HepG2 (cell line): ENCODE measurements around the gene ZNF181. TPM values are rescaled to one million over a fixed set of nuclear protein-coding genes. Genes with fewer than 3 reads are reported as not detected.
A peak's percentile ranks its signal among the peaks of the same experiment; 100 is the strongest.

Experiments
- DBP ChIP-seq: sonication (generic); formaldehyde crosslinking; IDR thresholded peaks from 2 replicates; pipeline ENCODE4 v1.4.0; 2020; ENCODE audit warnings: missing genetic modification reagents; ENCODE audit errors: not compliant biosample characterization
- DNMT1 ChIP-seq: sonication (generic); formaldehyde crosslinking; IDR thresholded peaks from 2 replicates; pipeline ENCODE4 v1.5.1; 2020; ENCODE audit warnings: mild to moderate bottlenecking, missing genetic modification reagents
- FOXA1 ChIP-seq, 2 experiments: fragments of 450-650 bp in 1 of 2; sonication (generic) in 1 of 2; formaldehyde crosslinking in 1 of 2; IDR thresholded peaks; 2 replicates each; pipeline versions ENCODE4 v1.4.0 to v1.6.1; 2016 to 2020; ENCODE audit warnings: missing genetic modification reagents in 1 of 2
- HHEX ChIP-seq: IDR thresholded peaks from 2 replicates; pipeline ENCODE4 v1.6.1; 2016; ENCODE audit warnings: control low read depth
- HNF1B ChIP-seq: sonication (generic); formaldehyde crosslinking; IDR thresholded peaks from 2 replicates; pipeline ENCODE4 v1.5.1; 2020; ENCODE audit warnings: mild to moderate bottlenecking, moderate library complexity, missing genetic modification reagents
- ISL2 ChIP-seq: sonication (generic); formaldehyde crosslinking; IDR thresholded peaks from 2 replicates; pipeline ENCODE4 v1.5.0; 2020; ENCODE audit warnings: missing genetic modification reagents
- NFE2L2 ChIP-seq: fragments of 150-350 bp; IDR thresholded peaks from 2 replicates; pipeline ENCODE4 v1.6.1; 2014; ENCODE audit warnings: low read length
- RAD21 ChIP-seq: fragments of 450-650 bp; formaldehyde crosslinking; IDR thresholded peaks from 2 replicates; pipeline ENCODE4 v1.5.0; 2020; ENCODE audit warnings: mild to moderate bottlenecking
- REST ChIP-seq, 2 experiments: IDR thresholded peaks; 2 replicates each; pipeline ENCODE4 v1.6.1; 2011 to 2012; ENCODE audit warnings: low read length in 2 of 2, borderline replicate concordance in 1 of 2, low read depth in 1 of 2, mild to moderate bottlenecking in 1 of 2, moderate library complexity in 1 of 2
- SALL2 ChIP-seq: sonication (generic); formaldehyde crosslinking; IDR thresholded peaks from 2 replicates; pipeline ENCODE4 v1.8.1; 2023; ENCODE audit warnings: mild to moderate bottlenecking, missing genetic modification reagents, inconsistent platforms
- ZNF7 ChIP-seq: IDR thresholded peaks from 2 replicates; pipeline ENCODE4 v1.6.1; 2016; ENCODE audit warnings: missing biosample characterization, missing genetic modification reagents
- ZNF781 ChIP-seq: sonication (generic); formaldehyde crosslinking; IDR thresholded peaks from 2 replicates; pipeline ENCODE4 v1.5.1; 2020; ENCODE audit warnings: borderline replicate concordance, mild to moderate bottlenecking, missing genetic modification reagents; ENCODE audit errors: not compliant biosample characterization
- polyA plus RNA-seq, 8 experiments: library from polyadenylated mRNA; depleted of rRNA in 3 of 8; stranded (reverse) in 7 of 8; unstranded in 1 of 8; fragments of >200 nt; fragmentation: Illumina TruSeq in 4 of 8; extraction: Trizol in 4 of 8; gene quantifications; 2 replicates each; pipeline versions ENCODE4 v1.2.1 to v1.2.3, GENCODE V29; 2011 to 2016; ENCODE audit warnings: low read depth in 4 of 8, missing spikeins in 1 of 8, mixed read lengths in 1 of 8; ENCODE audit not compliant: insufficient read depth in 1 of 8
- total RNA-seq, 5 experiments: library from RNA; depleted of rRNA; stranded (reverse); fragments of >200 nt; fragmentation: Illumina TruSeq; extraction: Trizol; gene quantifications; 2 replicates each; pipeline ENCODE4 v1.2.3, GENCODE V29; 2016; ENCODE audit warnings: low read depth in 1 of 5
- TF ChIP-seq, protein P1 (sequence below), 2 experiments: sonication (generic) in 1 of 2; formaldehyde crosslinking in 1 of 2; IDR thresholded peaks; 2 replicates each; pipeline versions ENCODE4 v1.5.1 to v1.6.1; 2011 to 2020; ENCODE audit warnings: borderline replicate concordance in 1 of 2, low read depth in 1 of 2, low read length in 1 of 2, mild to moderate bottlenecking in 1 of 2, missing genetic modification reagents in 1 of 2, moderate library complexity in 1 of 2
- TF ChIP-seq, protein P2 (sequence below), 2 experiments: sonication (generic) in 1 of 2; formaldehyde crosslinking in 1 of 2; IDR thresholded peaks; 2 replicates each; pipeline versions ENCODE4 v1.4.0 to v1.6.1; 2016 to 2020; ENCODE audit warnings: borderline replicate concordance in 1 of 2, low read depth in 1 of 2, mild to moderate bottlenecking in 1 of 2, missing genetic modification reagents in 1 of 2

ZNF181 gene
- total and polyA plus RNA-seq, 2 of the 13 experiments (the other 11 are each of a cell fraction or from before 2014, with no cell fraction given), result 10.6 to 15.5 TPM

DNA sequence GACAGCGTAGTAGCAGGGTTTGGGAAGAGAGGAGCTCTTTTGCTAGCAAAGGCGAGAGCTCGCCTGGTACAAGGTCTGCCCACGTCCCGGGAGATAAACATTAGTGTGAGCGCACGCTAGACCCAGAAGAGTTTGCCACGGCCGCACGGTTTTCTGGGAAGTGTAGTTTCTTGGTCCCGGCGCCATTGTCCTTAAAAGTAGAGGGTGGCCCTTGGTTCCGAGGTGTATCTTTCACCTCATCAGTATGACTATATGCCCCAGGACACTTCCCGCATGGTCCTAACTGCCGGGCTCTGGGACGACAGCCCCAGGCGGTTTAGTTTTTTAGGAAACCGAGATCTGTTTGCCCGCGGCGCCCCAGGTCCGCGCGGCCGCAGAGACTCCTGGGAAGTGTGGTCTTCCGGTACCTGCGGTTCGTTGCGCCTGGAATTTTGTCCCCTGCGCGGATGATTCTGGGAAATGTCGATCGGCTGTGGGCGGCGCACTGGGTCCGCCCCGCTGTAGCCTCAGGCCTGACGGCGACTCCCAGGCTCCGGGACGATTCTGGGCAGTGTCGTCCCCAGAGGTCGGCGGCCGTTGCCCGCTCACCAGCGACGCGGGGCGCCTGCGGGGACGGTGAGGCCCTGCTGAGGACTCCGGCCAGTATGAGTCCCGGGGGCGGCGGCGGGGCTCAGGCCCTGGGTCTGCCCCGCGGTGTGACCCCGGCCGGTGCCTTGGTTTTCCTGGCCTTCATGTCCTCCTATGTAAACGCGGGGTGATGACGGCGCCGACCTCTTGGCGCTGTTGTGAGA lies at the start of gene ZNF181 (continued):
- TF ChIP-seq FOXA1 (IDR thresholded peaks at IDR 0.05) (no peak), FOXA1 (CRISPR knock-in tag; IDR thresholded peaks at IDR 0.05) (peak; percentile 65), HHEX (CRISPR knock-in tag) (no peak), HNF1B (CRISPR knock-in tag) (peak; percentile 52; the same call in 1 of the 2 replicates), REST (IDR thresholded peaks at IDR 0.05; ENCODE audit: borderline replicate concordance in 1 of 2, low read depth in 1 of 2, low read length in 2 of 2) (peak in 1 of 2 experiments; percentile 47; a peak in 1 of 4 replicates), ISL2 (peak; percentile 65), DBP (CRISPR knock-in tag) (peak; percentile 58), ZNF781 (CRISPR knock-in tag) (no peak), DNMT1 (CRISPR knock-in tag) (no peak), ZNF7 (CRISPR knock-in tag) (no peak), RAD21 (CRISPR knock-in tag) (peak; percentile 48; the same call in 1 of the 2 replicates), SALL2 (CRISPR knock-in tag) (no peak), NFE2L2 (no peak)
- TF ChIP-seq, protein P1, sequence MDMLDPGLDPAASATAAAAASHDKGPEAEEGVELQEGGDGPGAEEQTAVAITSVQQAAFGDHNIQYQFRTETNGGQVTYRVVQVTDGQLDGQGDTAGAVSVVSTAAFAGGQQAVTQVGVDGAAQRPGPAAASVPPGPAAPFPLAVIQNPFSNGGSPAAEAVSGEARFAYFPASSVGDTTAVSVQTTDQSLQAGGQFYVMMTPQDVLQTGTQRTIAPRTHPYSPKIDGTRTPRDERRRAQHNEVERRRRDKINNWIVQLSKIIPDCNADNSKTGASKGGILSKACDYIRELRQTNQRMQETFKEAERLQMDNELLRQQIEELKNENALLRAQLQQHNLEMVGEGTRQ (IDR thresholded peaks at IDR 0.05; ENCODE audit: low read depth, low read length), result no peak
- TF ChIP-seq, protein P1 (CRISPR knock-in tag; IDR thresholded peaks at IDR 0.05; ENCODE audit: borderline replicate concordance), result no peak
- TF ChIP-seq, protein P2, sequence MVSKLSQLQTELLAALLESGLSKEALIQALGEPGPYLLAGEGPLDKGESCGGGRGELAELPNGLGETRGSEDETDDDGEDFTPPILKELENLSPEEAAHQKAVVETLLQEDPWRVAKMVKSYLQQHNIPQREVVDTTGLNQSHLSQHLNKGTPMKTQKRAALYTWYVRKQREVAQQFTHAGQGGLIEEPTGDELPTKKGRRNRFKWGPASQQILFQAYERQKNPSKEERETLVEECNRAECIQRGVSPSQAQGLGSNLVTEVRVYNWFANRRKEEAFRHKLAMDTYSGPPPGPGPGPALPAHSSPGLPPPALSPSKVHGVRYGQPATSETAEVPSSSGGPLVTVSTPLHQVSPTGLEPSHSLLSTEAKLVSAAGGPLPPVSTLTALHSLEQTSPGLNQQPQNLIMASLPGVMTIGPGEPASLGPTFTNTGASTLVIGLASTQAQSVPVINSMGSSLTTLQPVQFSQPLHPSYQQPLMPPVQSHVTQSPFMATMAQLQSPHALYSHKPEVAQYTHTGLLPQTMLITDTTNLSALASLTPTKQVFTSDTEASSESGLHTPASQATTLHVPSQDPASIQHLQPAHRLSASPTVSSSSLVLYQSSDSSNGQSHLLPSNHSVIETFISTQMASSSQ (IDR thresholded peaks at IDR 0.05; ENCODE audit: low read depth), result no peak
- TF ChIP-seq, protein P2 (CRISPR knock-in tag; IDR thresholded peaks at IDR 0.05; ENCODE audit: borderline replicate concordance), result peak; percentile 56; the same call in 1 of the 2 replicates
